HCEC 1CT (cell line): ENCODE data around the gene MYBPHL.

Source experiments
- DNase-seq: peaks from one replicate; pipeline ENCODE4 v3.0.0-alpha.2; 2017

The MYBPHL gene

DNA sequence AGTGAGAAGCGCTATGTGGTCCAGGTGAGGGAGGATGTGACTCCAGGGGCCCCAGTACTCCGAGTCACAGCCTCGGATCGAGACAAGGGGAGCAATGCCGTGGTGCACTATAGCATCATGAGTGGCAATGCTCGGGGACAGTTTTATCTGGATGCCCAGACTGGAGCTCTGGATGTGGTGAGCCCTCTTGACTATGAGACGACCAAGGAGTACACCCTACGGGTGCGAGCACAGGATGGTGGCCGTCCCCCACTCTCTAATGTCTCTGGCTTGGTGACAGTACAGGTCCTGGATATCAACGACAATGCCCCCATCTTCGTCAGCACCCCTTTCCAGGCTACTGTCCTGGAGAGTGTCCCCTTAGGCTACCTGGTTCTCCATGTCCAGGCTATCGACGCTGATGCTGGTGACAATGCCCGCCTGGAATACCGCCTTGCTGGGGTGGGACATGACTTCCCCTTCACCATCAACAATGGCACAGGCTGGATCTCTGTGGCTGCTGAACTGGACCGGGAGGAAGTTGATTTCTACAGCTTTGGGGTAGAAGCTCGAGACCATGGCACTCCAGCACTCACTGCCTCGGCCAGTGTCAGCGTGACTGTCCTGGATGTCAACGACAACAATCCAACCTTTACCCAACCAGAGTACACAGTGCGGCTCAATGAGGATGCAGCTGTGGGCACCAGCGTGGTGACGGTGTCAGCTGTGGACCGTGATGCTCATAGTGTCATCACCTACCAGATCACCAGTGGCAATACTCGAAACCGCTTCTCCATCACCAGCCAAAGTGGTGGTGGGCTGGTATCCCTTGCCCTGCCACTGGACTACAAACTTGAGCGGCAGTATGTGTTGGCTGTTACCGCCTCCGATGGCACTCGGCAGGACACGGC, 55.3 kb downstream of the MYBPHL start:
- no peak for DNase-seq

DNA sequence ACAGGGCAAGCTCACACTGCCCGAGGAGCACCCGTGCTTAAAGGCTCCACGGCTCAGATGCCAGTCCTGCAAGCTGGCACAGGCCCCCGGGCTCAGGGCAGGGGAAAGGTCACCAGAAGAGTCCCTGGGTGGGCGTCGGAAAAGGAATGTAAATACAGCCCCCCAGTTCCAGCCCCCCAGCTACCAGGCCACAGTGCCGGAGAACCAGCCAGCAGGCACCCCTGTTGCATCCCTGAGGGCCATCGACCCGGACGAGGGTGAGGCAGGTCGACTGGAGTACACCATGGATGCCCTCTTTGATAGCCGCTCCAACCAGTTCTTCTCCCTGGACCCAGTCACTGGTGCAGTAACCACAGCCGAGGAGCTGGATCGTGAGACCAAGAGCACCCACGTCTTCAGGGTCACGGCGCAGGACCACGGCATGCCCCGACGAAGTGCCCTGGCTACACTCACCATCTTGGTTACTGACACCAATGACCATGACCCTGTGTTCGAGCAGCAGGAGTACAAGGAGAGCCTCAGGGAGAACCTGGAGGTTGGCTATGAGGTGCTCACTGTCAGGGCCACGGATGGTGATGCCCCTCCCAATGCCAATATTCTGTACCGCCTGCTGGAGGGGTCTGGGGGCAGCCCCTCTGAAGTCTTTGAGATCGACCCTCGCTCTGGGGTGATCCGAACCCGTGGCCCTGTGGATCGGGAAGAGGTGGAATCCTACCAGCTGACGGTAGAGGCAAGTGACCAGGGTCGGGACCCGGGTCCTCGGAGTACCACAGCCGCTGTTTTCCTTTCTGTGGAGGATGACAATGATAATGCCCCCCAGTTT, 56.1 kb downstream of the MYBPHL start:
- DNase-seq = no peak

DNA sequence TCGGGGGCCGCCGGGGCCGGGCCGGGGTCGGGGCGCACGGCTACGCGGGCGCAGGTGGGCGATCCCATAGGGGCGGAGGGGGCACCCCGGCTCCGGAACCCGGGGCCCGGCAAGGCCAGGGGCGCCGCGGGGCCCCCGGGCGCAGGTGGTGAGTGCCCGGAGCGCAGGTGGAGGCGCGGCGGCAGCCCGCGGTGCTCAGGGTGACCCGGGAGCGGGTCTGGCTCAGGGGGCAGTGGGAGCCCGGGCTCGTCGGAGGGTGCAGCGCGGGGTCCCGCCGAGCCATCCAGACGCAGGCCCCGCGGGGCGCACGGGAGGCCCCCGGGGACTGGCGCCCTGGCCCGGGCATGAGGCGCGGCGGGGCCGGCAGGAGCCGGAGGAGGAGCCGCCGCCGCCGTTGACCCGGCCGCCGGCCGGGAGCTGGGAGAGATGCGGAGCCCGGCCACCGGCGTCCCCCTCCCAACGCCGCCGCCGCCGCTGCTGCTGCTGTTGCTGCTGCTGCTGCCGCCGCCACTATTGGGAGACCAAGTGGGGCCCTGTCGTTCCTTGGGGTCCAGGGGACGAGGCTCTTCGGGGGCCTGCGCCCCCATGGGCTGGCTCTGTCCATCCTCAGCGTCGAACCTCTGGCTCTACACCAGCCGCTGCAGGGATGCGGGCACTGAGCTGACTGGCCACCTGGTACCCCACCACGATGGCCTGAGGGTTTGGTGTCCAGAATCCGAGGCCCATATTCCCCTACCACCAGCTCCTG, 57.0 kb downstream of the MYBPHL start:
- no peak for DNase-seq

DNA sequence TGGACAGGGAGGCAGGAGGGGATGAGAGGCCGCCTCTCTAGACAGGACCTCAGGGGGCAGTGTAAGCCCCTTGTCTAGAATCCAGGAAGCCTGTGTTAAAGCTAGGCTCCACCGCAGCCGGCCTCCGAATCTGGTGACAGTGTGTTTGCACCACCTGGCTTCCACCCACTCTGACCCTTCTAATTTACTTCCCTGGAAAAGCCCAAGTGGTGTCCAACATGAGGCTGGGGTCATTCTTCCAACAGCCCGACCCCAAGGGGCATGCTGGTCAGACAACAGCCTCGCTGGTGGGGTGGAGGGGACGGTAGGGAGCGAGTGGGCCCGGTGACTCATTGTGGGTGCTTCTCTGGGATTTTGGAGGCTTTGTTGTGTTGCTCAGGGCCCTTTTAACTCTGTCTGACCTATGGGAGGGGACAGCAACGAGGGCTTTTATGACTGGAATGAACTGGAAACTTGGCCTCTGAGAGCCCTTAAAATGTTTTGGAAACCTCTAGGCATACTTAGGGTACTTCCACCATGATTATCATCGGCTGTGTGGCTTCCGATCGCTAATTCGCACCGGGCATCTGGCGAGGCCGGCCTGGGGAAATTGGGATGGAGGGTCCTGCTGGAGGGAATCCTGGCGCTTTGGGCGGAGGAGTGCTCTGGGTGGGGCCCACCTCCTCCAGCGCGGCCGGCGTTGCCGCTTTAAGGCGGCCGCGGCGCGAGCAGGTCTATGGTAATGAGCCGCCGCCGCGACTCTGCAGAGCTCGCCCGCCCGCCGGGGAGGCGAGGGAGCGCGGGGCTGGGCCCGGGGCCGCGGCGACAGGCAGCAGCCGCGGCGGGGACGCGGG, 57.8 kb downstream of the MYBPHL start, which contains the start of gene CELSR2:
Gene CELSR2 (plus strand): TSS at position 743 of the 833 bp plus-strand sequence. CDS start 541 bp downstream, outside the sequence.
- DNase-seq = peak; percentile 29

DNA sequence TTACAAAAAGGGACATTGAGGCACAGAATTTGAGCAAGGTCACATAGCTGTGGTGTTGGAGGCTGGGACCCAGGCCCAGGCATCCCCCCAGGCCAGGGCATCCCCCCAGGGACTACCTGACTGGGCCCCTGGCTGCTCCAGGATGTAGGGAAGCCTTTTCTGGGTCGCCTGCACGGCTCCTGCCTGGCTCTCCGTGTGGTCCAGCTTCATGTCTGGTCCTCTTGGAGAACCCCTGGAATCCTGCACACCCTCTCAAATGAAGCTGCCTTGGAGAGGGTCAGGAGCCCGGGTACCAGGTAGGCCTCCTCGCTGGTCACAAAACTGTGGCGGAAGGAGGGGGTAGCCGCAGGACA, 58.4 kb downstream of the MYBPHL start:
- DNase-seq = no peak

DNA sequence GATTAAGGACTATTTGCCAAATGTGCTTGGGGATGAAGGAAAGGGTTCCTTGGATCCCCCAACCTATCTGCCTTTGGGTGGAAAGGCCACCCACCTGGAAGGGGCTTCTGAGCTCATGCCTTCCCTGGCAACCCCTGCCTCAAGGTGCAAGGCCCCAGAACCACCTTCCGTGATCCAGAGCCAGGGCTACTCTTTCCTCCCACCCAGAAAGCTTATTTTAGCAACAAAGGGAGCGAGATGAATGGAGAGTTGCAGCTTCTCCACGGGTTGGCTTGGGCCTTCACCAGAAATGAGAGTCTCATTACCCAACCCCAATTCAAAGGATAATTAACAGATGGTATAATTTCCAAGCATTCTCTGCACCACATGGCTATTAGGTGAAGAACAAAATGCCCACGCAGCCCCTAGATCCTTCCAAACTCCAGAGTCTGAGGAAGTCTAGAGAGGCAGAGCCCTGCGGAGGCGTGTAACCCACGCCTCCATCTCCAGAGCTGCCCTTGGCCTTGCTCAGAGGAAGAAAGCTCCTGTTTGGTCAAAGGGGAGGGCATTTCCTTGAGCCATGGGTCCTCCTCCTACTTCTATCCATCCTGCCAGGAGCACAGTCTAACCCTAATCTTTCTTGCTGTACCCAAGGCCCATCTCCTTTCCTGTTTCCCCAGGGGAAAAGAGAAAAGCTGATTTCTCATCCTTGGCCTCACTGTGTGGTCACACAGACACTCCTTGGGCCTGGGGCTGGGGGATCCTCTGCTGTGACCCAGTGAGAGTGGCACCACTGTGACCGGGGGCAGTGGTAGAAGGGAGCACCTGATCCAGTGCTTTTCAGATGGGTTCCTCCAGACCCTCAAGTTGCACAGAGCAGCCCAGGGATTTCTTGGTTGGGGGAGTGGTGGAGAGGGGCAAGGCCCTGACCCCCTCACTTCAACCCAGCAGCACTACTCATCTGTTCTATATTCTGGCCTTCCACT, 59.1 kb downstream of the MYBPHL start:
- DNase-seq = no peak

DNA sequence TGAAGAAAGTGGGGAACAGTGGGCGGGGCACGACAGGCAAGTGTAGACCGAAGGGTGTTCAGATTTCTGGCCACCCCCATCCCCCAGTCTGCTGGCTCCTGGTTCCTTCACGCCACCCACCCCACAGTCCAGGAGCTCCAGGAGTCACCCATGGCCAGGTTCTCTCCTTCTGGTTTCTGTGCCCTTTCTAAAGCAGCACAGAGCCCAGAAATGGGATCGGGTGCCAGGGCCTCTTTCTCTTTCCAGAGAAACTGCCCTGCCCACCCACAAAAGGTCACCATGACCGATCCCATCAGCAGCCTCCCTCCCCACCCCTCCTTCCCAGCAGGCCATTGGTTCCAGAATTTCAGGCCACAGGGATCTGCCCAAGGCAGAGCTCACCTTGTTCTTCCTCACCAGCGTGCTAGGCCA, 60.7 kb downstream of the MYBPHL start:
- DNase-seq = no peak

DNA sequence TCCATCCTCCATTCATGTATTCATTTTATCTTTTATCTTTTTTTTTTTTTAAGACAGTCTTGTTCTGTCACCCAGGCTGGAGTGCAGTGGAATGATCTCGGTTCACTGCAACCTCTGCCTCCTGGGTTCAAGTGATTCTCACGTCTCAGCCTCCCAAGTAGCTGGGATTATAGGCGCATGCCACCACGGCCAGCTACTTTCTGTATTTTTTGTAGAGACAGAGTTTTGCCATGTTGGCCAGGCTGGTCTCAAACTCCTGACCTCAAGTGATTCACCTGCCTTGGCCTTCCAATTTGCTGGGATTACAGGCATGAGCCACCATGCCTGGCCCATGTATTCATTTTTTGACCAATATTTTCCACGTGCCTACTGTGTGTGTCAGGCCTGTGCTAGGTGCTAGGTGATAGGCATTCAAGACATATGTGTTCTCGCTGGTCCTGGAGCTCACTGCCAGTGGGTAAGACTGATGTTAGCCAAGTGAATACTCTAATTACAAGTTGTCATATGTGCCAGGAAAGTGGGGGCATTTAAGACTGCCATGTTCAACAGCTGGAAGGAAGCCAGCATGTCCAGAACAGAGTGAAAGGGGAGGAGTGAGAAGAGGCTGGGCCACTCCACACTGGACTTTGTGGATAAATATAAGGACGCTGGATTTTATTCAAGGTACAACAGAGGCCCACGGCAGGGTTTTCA, 62.8 kb downstream of the MYBPHL start:
- DNase-seq = no peak

DNA sequence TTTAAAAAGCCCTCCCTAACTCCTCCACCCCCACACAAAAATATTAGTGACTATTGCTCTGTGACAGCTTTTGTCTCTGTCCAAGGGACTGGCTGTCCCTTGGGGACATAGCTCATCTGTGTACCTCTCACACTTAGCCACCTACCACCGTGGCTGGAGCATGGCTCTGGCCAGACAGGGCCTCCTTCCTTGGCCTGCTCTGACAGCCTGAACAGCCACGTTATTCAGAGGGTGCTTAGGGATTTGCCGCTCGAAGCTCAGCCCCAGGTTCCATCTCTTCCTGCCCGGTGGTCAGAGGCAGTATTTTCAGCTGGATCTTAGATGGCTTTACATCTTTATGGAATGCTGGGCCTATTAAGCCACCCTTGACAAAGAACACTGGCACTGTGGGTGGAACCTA, 63.6 kb downstream of the MYBPHL start:
- no peak for DNase-seq

DNA sequence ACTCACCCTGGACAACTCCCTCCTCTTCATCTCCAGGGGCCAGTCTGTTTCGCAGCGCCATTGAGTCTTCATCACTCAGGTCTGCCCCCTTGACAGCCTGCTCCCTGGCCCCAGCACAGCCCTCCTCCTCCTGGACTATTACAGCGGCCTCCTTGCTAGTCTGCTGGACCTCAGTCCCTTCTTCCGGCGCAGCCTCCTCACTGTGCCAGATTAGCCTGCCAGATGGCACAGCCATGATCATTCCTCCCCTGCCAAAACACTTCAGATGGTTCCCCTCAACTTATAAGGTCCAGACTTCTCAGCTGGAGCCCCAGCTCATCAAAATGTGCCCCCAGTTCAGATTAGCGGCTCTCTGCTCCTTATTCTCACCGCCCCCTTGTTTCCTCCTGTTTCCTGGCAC, 64.4 kb downstream of the MYBPHL start:
- no peak for DNase-seq
